Measurements from ENCODE around the gene C1orf105.
"Not testable (repeated sequence)": the region's sequence is repeated elsewhere in the genome, so short reads cannot be mapped to it uniquely, and the experiment has no call there.

The C1orf105 gene

DNA sequence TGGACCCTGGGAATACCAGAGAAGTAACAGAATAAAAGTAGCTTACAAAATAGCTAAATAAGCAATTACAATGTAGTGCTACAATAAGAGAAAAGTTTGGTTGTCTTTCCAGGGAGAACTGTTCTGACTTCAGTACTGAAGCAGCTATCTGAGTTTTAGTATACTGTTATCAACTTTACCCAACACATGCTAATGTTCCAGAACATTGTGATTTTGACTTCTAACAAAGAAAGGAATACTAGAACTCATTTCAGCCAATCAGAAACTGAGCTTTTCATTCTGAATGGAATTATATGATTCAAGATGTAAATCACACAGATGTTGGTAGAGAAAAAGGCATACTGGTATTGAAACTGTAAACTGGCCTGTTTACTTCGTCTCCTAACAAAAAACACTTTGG is at the start of gene C1orf105:
TSS of gene C1orf105 (plus strand) at position 301 of the 400 bp plus-strand sequence. CDS start 201 bp downstream, outside the sequence.
- no peak for DNase-seq

- not testable (repeated sequence) for DNase-seq
Observed at GRCh38 chr1:172371646-172372045, 48.8 kb upstream of the C1orf105 start.

GRCh38 chr1:172373864-172374263 is 46.6 kb upstream of the C1orf105 start:
- DNase-seq: no peak

- DNase-seq: no peak
Observed at GRCh38 chr1:172375211-172375631, 45.3 kb upstream of the C1orf105 start.

DNA sequence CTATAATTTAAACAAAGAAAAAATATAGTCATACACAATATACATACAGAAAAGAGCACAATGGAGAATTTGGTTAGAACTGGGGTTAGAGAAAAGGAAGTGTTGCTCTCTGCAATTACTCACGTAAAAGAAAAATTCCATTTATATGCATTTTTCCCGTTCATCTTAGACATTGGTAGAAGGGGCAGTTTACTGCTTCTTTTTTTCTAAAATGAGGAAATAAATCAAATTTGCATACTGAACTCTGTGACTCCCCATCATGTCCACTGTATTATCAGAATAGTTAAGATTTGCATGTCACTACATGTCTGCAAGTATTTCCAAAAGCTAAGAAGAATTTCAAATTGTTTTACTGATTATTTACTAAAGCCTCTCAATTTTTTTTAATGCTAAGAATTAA is 44.1 kb upstream of the C1orf105 start:
- no peak for DNase-seq

DNA sequence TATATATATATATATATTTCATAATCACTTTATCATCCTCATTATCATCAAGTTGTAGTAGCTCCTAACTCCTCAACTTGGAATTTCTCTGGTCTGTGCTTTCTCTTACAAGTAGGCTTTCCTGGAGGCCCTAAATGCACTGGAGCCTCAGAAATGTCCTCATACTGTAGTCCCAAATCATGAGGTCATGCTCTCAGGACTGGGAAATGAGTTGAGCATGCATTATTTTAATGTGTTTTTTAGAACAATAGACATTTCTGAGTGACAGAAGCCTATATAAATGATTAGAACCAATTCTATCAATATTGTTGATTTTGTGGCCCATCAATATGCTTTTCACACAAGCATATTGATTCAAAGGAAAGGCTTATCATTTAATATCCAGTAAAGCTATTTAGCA is 42.9 kb upstream of the C1orf105 start:
- DNase-seq: no peak

- no peak for DNase-seq
Observed at GRCh38 chr1:172378109-172378760, 42.2 kb upstream of the C1orf105 start.

DNA sequence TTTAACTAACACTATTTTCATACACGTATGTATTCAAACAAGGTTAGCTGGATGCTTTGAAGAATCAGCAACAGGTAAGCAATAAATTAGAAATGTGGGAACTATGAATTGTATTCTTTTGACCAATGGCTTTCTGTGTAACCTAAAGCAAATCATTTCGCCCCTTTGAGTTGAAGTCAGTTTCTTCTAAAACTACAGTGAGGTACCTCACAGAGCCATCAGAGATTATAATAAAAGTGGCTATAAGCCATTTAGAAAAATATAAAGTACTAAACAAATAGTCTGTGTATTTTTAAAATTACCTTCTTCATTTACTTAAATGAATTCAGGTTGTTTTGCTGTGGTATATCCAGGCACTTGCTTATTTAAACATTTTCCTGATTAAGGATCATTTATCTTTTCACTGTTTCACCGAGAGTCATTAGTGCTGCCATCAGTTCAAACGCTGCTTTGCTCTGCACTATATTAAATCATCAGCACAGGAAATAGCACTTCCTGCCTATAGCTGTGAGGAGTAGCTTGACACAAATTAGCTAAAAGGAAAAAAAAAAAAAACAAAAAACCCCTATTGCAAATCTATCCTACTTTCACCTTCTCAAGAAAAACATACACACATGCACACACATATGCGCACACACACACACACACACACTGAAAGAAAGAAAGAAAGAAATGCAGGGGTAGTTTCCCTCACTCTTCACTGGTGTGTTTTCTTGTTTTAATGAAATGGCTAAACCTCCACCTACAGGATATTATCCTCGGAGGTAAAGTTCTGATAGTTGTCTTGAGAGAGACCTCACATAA is 39.8 kb upstream of the C1orf105 start:
- no peak for DNase-seq

DNA sequence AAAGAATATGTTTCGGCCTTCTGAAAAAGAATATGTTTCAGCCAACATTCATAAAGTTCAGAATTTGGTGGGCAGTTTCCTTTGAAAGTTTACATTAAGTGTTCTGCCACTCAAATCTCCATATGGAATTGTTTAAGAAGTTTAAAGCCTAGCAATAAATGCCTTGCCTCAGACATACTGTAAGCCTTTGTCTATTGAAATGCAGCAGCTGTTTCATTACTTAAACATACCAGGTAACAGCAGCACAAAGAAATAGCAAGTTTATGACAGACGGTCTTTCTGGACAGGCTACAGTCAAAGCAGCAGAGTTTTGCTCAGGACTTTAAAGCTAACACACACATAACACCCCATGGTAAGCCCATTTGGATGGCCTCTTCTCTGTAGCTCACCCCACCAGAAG is 38.5 kb upstream of the C1orf105 start:
- DNase-seq: no peak

- DNase-seq: no peak
Observed at GRCh38 chr1:172382406-172382805, 38.1 kb upstream of the C1orf105 start.

GRCh38 chr1:172382990-172383389 is 37.5 kb upstream of the C1orf105 start:
- DNase-seq: no peak

DNA sequence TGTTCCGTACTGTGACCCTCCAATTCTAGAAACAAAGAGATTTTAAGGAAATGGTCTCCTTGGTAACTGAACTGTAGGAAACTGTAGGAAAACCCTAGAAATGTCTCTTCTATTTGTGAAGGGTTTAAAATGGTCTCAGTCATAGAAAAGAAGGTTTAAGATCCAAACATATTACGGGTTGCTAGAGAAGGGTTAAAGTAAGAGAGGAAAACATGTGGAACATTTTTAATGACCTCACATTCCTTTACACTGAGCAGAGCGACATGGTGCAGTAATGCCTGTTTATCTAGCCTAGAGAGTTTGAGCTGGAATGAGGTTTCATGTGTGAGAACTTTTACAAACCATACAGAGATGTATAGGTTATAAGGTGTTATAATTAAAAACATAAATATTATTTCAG is 36.9 kb upstream of the C1orf105 start:
- DNase-seq: peak; percentile 87

DNA sequence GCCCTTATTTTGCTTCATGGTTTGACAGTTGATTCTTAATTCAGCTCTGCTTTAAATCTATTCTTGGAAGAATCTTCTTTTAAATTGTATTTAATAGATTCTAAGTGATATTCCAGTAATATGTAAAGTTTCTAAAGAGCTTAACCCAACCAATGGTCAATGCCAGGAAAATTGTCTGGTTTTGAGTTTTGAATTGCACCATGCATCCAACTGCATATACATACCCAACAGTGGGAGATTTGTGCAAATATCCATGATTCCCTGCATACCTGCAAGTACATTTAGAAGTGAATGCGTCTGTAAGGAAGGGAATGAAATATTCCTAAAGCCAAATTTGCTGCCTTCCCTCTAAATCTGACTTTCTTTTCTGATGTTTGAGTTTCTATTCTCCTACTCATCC is 35.8 kb upstream of the C1orf105 start:
- no peak for DNase-seq

DNA sequence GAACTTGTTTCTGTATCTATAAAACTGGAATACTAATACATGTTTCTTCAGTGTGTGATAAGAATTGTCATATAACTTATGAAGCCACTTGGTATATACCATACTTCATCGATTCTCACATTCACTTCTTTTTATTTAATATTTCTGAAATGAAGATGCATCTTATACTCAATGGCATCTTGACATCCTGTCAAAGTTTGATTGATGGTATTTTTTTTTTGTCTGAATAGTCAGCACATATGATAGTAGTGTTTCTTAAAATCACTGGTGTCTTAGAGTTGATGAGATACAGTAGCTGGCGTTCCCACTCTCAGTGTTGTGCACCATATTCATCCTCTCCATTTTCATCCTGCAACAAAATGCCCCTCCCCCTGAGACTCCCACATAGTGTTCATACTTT is 34.4 kb upstream of the C1orf105 start:
- DNase-seq: no peak

- no peak for DNase-seq
Observed at GRCh38 chr1:172388490-172388889, 32.0 kb upstream of the C1orf105 start.

DNA sequence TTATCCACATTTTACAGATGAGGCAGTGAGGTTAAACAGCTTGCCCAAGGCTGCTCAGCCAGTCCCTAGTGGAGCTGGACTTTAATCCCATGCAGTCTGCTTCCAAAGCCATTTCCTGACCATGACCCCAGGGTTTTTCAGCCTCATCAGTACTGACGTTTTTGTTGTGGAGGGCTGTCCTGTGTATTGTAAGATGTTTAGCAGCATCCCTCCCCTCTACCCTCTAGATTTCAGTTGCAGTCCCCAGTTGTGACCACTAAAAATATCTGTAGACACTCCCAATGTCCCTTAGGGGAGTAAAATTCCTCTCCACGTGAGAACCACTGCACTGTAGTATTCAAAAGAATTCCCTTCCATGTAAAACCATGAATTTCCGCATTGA is 30.2 kb upstream of the C1orf105 start:
- DNase-seq: no peak

- DNase-seq: no peak
Observed at GRCh38 chr1:172390683-172391551, 29.6 kb upstream of the C1orf105 start.

- DNase-seq: no peak
Observed at GRCh38 chr1:172391976-172392375, 28.5 kb upstream of the C1orf105 start.

DNA sequence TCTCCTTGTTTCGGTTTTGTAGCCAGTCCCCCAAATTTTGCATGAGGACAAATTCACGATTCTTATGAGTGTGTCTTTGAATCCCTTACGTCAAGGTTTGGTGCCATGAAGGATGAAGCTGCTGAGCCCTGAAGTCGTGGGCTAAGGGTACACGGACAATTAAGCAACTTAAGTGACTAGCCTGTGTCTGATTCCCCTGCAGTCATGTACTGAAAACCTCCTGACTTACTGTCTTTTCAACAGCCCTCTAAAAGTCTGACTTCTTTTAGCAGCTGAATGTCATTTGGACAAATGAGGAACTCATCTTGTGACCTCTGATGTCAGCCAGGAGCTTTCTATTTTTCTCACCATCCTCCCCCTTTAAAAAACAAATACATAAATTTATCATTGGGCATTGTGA is 27.1 kb upstream of the C1orf105 start:
- DNase-seq: no peak

GRCh38 chr1:172394141-172394751 is 26.2 kb upstream of the C1orf105 start:
- DNase-seq: no peak

- peak; percentile 55 for DNase-seq
Observed at GRCh38 chr1:172394811-172395210, 25.7 kb upstream of the C1orf105 start.

- no peak for DNase-seq
Observed at GRCh38 chr1:172395576-172395975, 24.9 kb upstream of the C1orf105 start.

DNA sequence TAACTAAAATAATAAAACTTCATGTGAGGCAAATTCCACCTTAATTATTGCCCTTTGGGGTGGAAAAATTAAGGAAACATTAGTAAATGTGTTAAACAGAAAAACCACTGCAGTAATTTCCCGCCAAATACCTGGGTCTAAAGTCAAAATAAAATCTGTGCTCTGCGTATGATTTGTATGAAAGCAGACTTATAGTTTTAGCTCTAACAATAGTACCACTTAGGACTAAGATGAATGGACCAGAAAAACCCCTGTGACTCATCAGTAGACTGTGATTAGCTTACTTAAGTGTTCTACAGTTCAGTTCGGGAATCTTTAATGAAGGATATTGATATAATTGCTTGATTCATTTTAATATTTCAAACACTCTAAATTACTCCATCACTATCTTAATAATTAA is 23.3 kb upstream of the C1orf105 start:
- no peak for DNase-seq
